Liver (tissue), 9 donors: ENCODE data around the gene KIF6. TPM values are rescaled to one million over a fixed set of nuclear protein-coding genes. Genes with fewer than 3 reads are reported as not detected.

Source experiments
- DNase-seq: peaks from one replicate; pipeline ENCODE4 v3.0.0-alpha.2; 2017; ENCODE audit warnings: low spot score
- H3K27ac ChIP-seq, 2 donors: one replicate each; pipeline ENCODE4 v1.7.0; 2013; ENCODE audit warnings: inconsistent platforms in 2 of 2, low read length in 2 of 2, control low read depth in 1 of 2, low read depth in 1 of 2, mild to moderate bottlenecking in 1 of 2
- H3K27me3 ChIP-seq, 4 donors: one replicate each; pipeline versions ENCODE4 v1.6.1 to v1.7.0; 2013; ENCODE audit warnings: low read length in 3 of 4, inconsistent platforms in 1 of 4, mild to moderate bottlenecking in 1 of 4, moderate library complexity in 1 of 4; ENCODE audit not compliant: control insufficient read depth in 4 of 4, insufficient read depth in 4 of 4
- H3K36me3 ChIP-seq, 4 donors: one replicate each; pipeline versions ENCODE4 v1.6.1 to v1.7.0; 2013; ENCODE audit warnings: low read length in 3 of 4, mild to moderate bottlenecking in 3 of 4, low read depth in 1 of 4, moderate library complexity in 1 of 4; ENCODE audit not compliant: control insufficient read depth in 4 of 4, insufficient read depth in 3 of 4
- H3K4me1 ChIP-seq, 4 donors: one replicate each; pipeline versions ENCODE4 v1.6.1 to v1.7.0; 2013; ENCODE audit warnings: low read length in 3 of 4, mild to moderate bottlenecking in 3 of 4, moderate library complexity in 1 of 4; ENCODE audit not compliant: control insufficient read depth in 4 of 4, insufficient read depth in 4 of 4
- H3K4me3 ChIP-seq, 3 donors: one replicate each; pipeline versions ENCODE4 v1.6.1 to v1.7.0; 2013; ENCODE audit warnings: low read length in 3 of 3, control low read depth in 1 of 3, low read depth in 1 of 3, mild to moderate bottlenecking in 1 of 3
- H3K9ac ChIP-seq, 2 donors: one replicate each; pipeline ENCODE4 v1.7.0; 2013; ENCODE audit warnings: low read length in 2 of 2, mild to moderate bottlenecking in 2 of 2, moderate library complexity in 2 of 2, control low read depth in 1 of 2, low read depth in 1 of 2
- H3K9me3 ChIP-seq, 4 donors: one replicate each; pipeline versions ENCODE4 v1.6.1 to v1.7.0; 2013; ENCODE audit warnings: low read length in 3 of 4; ENCODE audit not compliant: control insufficient read depth in 4 of 4
- ATF3 ChIP-seq: IDR thresholded peaks from 2 replicates; pipeline ENCODE4 v1.6.1; 2016; ENCODE audit warnings: antibody characterized with exemption
- CTCF ChIP-seq: fragments of 150-350 bp; IDR thresholded peaks from 2 replicates; pipeline ENCODE4 v1.5.1; 2017; ENCODE audit warnings: improper control_type of control experiment, low read depth, low read length; ENCODE audit not compliant: missing input control
- EGR1 ChIP-seq, 2 donors: IDR thresholded peaks; 2 replicates each; pipeline ENCODE4 v1.6.1; 2016 to 2018; ENCODE audit warnings: antibody characterized with exemption in 2 of 2, low read depth in 2 of 2
- FOXA1 ChIP-seq: IDR thresholded peaks from 2 replicates; pipeline ENCODE4 v1.6.1; 2016; ENCODE audit warnings: antibody characterized with exemption
- FOXA2 ChIP-seq: IDR thresholded peaks from 2 replicates; pipeline ENCODE4 v1.6.1; 2016; ENCODE audit warnings: antibody characterized with exemption
- GABPA ChIP-seq, 2 donors: IDR thresholded peaks in 1 of 2; conservative IDR thresholded peaks in 1 of 2; 2 replicates each; pipeline ENCODE4 v1.6.1; 2016; ENCODE audit warnings: antibody characterized with exemption in 2 of 2, mild to moderate bottlenecking in 1 of 2, moderate library complexity in 1 of 2
- HNF4A ChIP-seq, 2 donors: conservative IDR thresholded peaks; 2 replicates each; pipeline ENCODE4 v1.6.1; 2016; ENCODE audit warnings: antibody characterized with exemption in 2 of 2, mild to moderate bottlenecking in 2 of 2
- HNF4G ChIP-seq: IDR thresholded peaks from 2 replicates; pipeline ENCODE4 v1.6.1; 2016; ENCODE audit warnings: antibody characterized with exemption
- JUND ChIP-seq, 2 donors: IDR thresholded peaks; 2 replicates each; pipeline ENCODE4 v1.6.1; 2016; ENCODE audit warnings: antibody characterized with exemption in 2 of 2
- NR2F2 ChIP-seq: IDR thresholded peaks from 2 replicates; pipeline ENCODE4 v1.6.1; 2016; ENCODE audit warnings: antibody characterized with exemption
- RAD21 ChIP-seq, 2 donors: IDR thresholded peaks; 2 replicates each; pipeline ENCODE4 v1.6.1; 2016; ENCODE audit warnings: antibody characterized with exemption in 2 of 2, mild to moderate bottlenecking in 2 of 2
- RXRA ChIP-seq, 2 donors: IDR thresholded peaks; 2 replicates each; pipeline ENCODE4 v1.6.1; 2017 to 2018; ENCODE audit warnings: antibody characterized with exemption in 2 of 2, mild to moderate bottlenecking in 1 of 2
- SP1 ChIP-seq: IDR thresholded peaks from 2 replicates; pipeline ENCODE4 v1.6.1; 2018; ENCODE audit warnings: antibody characterized with exemption, mild to moderate bottlenecking
- TAF1 ChIP-seq: conservative IDR thresholded peaks from 2 replicates; pipeline ENCODE4 v1.6.1; 2016; ENCODE audit warnings: antibody characterized with exemption, mild to moderate bottlenecking
- YY1 ChIP-seq: IDR thresholded peaks from 2 replicates; pipeline ENCODE4 v1.6.1; 2016; ENCODE audit warnings: antibody characterized with exemption, mild to moderate bottlenecking
- ZBTB33 ChIP-seq: IDR thresholded peaks from 2 replicates; pipeline ENCODE4 v1.6.1; 2016; ENCODE audit warnings: antibody characterized with exemption
- WGBS: extraction: QIAGEN DNeasy Blood & Tissue Kit; methylation state at CpG from one replicate; pipeline ENCODE4 v1.1.7; 2013; 5-methylcytosine and 5-hydroxymethylcytosine counted together
- polyA plus RNA-seq, 2 donors: library from polyadenylated mRNA; stranded (reverse) in 1 of 2; unstranded in 1 of 2; fragments of 200-250 nt in 1 of 2; fragments of >200 nt in 1 of 2; fragmentation: Nextera tagmentation in 1 of 2; extraction: Ambion mirVana in 1 of 2; gene quantifications; one replicate each; pipeline versions ENCODE4 v1.2.1 to v1.2.3, GENCODE V29; 2013 to 2015
- total RNA-seq, 2 donors: library from RNA; depleted of rRNA; stranded (reverse); fragments of >200 nt; gene quantifications; one replicate each; pipeline ENCODE4 v1.2.3, GENCODE V29; 2014
- TF ChIP-seq, protein P1 (sequence below): IDR thresholded peaks from 2 replicates; pipeline ENCODE4 v1.6.1; 2016; ENCODE audit warnings: antibody characterized with exemption
- TF ChIP-seq, protein P2 (sequence below): IDR thresholded peaks from 2 replicates; pipeline ENCODE4 v1.6.1; 2016; ENCODE audit warnings: antibody characterized with exemption, mild to moderate bottlenecking
- donor health status: healthy.
- donor health status: healthy.
- donor health status: healthy.
- donor health status: healthy.
- donor health status: healthy.

The KIF6 gene
- total and polyA plus RNA-seq, 4 donors: 0.17 to 7.5 (median 0.29) TPM

DNA sequence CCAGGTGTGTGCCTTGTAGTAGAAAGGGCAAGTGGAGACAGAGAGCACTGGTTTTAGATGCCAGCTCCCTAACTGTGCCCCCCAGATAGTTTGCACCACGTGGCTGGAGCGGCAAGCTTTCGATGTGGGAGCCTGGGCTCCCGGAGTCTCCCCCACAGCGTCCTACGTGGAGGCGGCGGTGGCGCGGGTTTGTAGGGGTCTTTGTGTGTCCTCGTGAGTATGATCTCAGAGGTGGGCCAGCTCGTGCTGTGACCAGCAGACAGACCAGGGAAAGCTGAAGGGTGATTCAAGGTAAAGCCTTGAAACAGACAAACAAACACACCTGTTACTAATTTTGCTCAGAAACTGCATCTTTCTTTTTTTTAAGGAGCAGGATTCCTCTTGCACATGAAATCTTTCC lies 397.1 kb downstream of the KIF6 start:
- Histone ChIP-seq H3K27ac (no peak overlapping the region), H3K36me3 (no peaks in the 10 kb centered on the region), H3K4me3 (no peak overlapping the region), H3K9ac (no peak overlapping the region), H3K27me3 (no peaks in the 10 kb centered on the region), H3K9me3 (no peaks in the 10 kb centered on the region), H3K4me1 (no peaks in the 10 kb centered on the region)
- TF ChIP-seq RXRA (IDR thresholded peaks at IDR 0.05) (no peak), ZBTB33 (no peak)
- 87% methylated on average over 12 of the region's 12 CpGs for WGBS
- DNase-seq: no peak

DNA sequence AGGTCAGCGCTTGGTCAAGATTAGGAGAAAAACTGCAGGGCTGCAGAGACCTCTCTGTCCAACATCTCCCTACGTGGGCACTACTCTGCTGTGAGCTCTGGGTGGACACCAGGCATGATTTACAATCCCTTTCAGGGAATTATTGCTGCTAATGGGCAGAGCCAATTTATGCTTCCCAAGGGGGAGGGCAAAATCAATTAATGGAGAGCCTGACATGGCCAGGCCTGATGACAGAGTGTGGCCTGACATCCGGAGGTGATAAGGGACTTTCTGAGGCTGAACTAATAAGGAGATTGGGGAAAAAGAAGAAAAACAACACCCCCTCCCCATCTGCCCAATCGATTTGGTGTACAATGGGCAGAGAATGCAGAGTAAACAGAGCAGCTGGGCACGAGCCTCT lies 397.7 kb downstream of the KIF6 start:
- TF ChIP-seq GABPA (IDR thresholded peaks at IDR 0.05 in 1 of 2, conservative IDR thresholded peaks at IDR 0.05 in 1 of 2) (no peak), TAF1 (no peak), NR2F2 (no peak), YY1 (no peak), CTCF (no peak), FOXA2 (no peak), HNF4G (no peak), EGR1 (IDR thresholded peaks at IDR 0.05; ENCODE audit: low read depth in 2 of 2) (no peak), ATF3 (no peak), FOXA1 (no peak), SP1 (no peak), JUND (IDR thresholded peaks at IDR 0.05) (no peak), RAD21 (IDR thresholded peaks at IDR 0.05) (no peak), HNF4A (conservative IDR thresholded peaks at IDR 0.05) (no peak), RXRA (IDR thresholded peaks at IDR 0.05) (no peak), ZBTB33 (no peak)
- TF ChIP-seq, protein P1, sequence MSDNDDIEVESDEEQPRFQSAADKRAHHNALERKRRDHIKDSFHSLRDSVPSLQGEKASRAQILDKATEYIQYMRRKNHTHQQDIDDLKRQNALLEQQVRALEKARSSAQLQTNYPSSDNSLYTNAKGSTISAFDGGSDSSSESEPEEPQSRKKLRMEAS: no peak
- TF ChIP-seq, protein P2, sequence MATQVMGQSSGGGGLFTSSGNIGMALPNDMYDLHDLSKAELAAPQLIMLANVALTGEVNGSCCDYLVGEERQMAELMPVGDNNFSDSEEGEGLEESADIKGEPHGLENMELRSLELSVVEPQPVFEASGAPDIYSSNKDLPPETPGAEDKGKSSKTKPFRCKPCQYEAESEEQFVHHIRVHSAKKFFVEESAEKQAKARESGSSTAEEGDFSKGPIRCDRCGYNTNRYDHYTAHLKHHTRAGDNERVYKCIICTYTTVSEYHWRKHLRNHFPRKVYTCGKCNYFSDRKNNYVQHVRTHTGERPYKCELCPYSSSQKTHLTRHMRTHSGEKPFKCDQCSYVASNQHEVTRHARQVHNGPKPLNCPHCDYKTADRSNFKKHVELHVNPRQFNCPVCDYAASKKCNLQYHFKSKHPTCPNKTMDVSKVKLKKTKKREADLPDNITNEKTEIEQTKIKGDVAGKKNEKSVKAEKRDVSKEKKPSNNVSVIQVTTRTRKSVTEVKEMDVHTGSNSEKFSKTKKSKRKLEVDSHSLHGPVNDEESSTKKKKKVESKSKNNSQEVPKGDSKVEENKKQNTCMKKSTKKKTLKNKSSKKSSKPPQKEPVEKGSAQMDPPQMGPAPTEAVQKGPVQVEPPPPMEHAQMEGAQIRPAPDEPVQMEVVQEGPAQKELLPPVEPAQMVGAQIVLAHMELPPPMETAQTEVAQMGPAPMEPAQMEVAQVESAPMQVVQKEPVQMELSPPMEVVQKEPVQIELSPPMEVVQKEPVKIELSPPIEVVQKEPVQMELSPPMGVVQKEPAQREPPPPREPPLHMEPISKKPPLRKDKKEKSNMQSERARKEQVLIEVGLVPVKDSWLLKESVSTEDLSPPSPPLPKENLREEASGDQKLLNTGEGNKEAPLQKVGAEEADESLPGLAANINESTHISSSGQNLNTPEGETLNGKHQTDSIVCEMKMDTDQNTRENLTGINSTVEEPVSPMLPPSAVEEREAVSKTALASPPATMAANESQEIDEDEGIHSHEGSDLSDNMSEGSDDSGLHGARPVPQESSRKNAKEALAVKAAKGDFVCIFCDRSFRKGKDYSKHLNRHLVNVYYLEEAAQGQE: no peak
- H3K9ac ChIP-seq: no peak overlapping the region
- H3K4me3 ChIP-seq: no peak overlapping the region
- no peaks in the 10 kb centered on the region for H3K4me1 ChIP-seq
- no peak overlapping the region for H3K27ac ChIP-seq
- H3K27me3 ChIP-seq: no peaks in the 10 kb centered on the region
- H3K36me3 ChIP-seq: no peaks in the 10 kb centered on the region
- no peaks in the 10 kb centered on the region for H3K9me3 ChIP-seq
- DNase-seq: no peak
- 61% methylated on average over 5 of the region's 5 CpGs for WGBS
